ENCODE measurements around the gene KCND3.
A peak's percentile ranks its signal among the peaks of the same experiment; 100 is the strongest.

Gene KCND3

GRCh38 chr1:111958851-111959250, 30.6 kb downstream of the KCND3 start:
- DNase-seq (ENCODE audit: low spot score): no peak

- DNase-seq (ENCODE audit: low spot score): no peak
Observed at GRCh38 chr1:111958075-111958474, 31.4 kb downstream of the KCND3 start.

GRCh38 chr1:111956155-111956771, 33.2 kb downstream of the KCND3 start:
- peak; percentile 55 for DNase-seq (ENCODE audit: low spot score)

- no peak for DNase-seq (ENCODE audit: low spot score)
Observed at GRCh38 chr1:111955755-111956154, 33.7 kb downstream of the KCND3 start.

- DNase-seq (ENCODE audit: low spot score): no peak
Observed at GRCh38 chr1:111953797-111954196, 35.7 kb downstream of the KCND3 start.

GRCh38 chr1:111952125-111952657, 37.3 kb downstream of the KCND3 start:
- no peak for DNase-seq (ENCODE audit: low spot score)

GRCh38 chr1:111948209-111949171, 41.0 kb downstream of the KCND3 start:
- peak; percentile 62 for DNase-seq (ENCODE audit: low spot score)

- DNase-seq (ENCODE audit: low spot score): no peak
Observed at GRCh38 chr1:111943846-111944749, 45.4 kb downstream of the KCND3 start.

GRCh38 chr1:111943066-111943465, 46.4 kb downstream of the KCND3 start:
- DNase-seq (ENCODE audit: low spot score): no peak

GRCh38 chr1:111938536-111938935, 50.9 kb downstream of the KCND3 start:
- DNase-seq (ENCODE audit: low spot score): no peak

- no peak for DNase-seq (ENCODE audit: low spot score)
Observed at GRCh38 chr1:111938123-111938522, 51.3 kb downstream of the KCND3 start.

- no peak for DNase-seq (ENCODE audit: low spot score)
Observed at GRCh38 chr1:111937147-111937725, 52.2 kb downstream of the KCND3 start.

- DNase-seq (ENCODE audit: low spot score): no peak
Observed at GRCh38 chr1:111934106-111934852, 55.2 kb downstream of the KCND3 start.

- no peak for DNase-seq (ENCODE audit: low spot score)
Observed at GRCh38 chr1:111930356-111930755, 59.1 kb downstream of the KCND3 start.

- no peak for DNase-seq (ENCODE audit: low spot score)
Observed at GRCh38 chr1:111928531-111928930, 60.9 kb downstream of the KCND3 start.

GRCh38 chr1:111927652-111928051, 61.8 kb downstream of the KCND3 start:
- no peak for DNase-seq (ENCODE audit: low spot score)

- no peak for DNase-seq (ENCODE audit: low spot score)
Observed at GRCh38 chr1:111924786-111925185, 64.7 kb downstream of the KCND3 start.

- no peak for DNase-seq (ENCODE audit: low spot score)
Observed at GRCh38 chr1:111923766-111924165, 65.7 kb downstream of the KCND3 start.

- peak; percentile 20 for DNase-seq (ENCODE audit: low spot score)
Observed at GRCh38 chr1:111921948-111922347, 67.5 kb downstream of the KCND3 start.

- peak; percentile 44 for DNase-seq (ENCODE audit: low spot score)
Observed at GRCh38 chr1:111920221-111921024, 69.0 kb downstream of the KCND3 start.

All from globus pallidus (tissue), 1 donor.